ENCODE data around the gene GPR27. TPM values are rescaled to one million over a fixed set of nuclear protein-coding genes. Genes with fewer than 3 reads are reported as not detected.

The GPR27 gene
- 1 to 10 TPM; 2.2 to 3.6 (median 2.8) TPM for polyA plus RNA-seq (ENCODE audit: insufficient read depth in 1 of 5, insufficient read length in 5 of 5, low replicate concordance in 1 of 5)
- long read RNA-seq, donor 1, transcript GPR27-201 (1 exons, 2,447 nt), result major isoform, 5 of 5 reads
- long read RNA-seq, donor 1, partial matches to known transcripts, result 0 of 5 reads
- long read RNA-seq, donor 1, other reads (novel, unspliced or antisense), result 0 of 5 reads
- long read RNA-seq, donor 2, partial matches to known transcripts, result 0 of 3 reads
- long read RNA-seq, donor 2, other reads (novel, unspliced or antisense), result 0 of 3 reads
- long read RNA-seq, donor 3, partial matches to known transcripts, result 0 of 1 reads
- long read RNA-seq, donor 3, other reads (novel, unspliced or antisense), result 0 of 1 reads
- long read RNA-seq, donor 4, partial matches to known transcripts, result 0 of 1 reads
- long read RNA-seq, donor 4, other reads (novel, unspliced or antisense), result 0 of 1 reads
- long read RNA-seq, donor 5, partial matches to known transcripts, result 0 of 2 reads
- long read RNA-seq, donor 5, other reads (novel, unspliced or antisense), result 0 of 2 reads
- long read RNA-seq, donor 6, transcript GPR27-201 (1 exons, 2,447 nt), result major isoform, 8 of 8 reads
- long read RNA-seq, donor 6, partial matches to known transcripts, result 0 of 8 reads
- long read RNA-seq, donor 6, other reads (novel, unspliced or antisense), result 0 of 8 reads
- long read RNA-seq, donor 7, partial matches to known transcripts, result 0 of 3 reads
- long read RNA-seq, donor 7, other reads (novel, unspliced or antisense), result 0 of 3 reads
- long read RNA-seq, donor 8, partial matches to known transcripts, result 0 of 2 reads
- long read RNA-seq, donor 8, other reads (novel, unspliced or antisense), result 0 of 2 reads

- peak; percentile 38 to 65 for DNase-seq
Measured at GRCh38 chr3:71753701-71754609, at the start of gene GPR27. Gene GPR27 (plus strand): TSS chr3:71753855. CDS start chr3:71754050, 195 bp downstream.

GRCh38 chr3:71704915-71705314 lies 48.7 kb upstream of the GPR27 start:
- no peak for DNase-seq

- DNase-seq, result no peak
Measured at GRCh38 chr3:71705681-71706080, 48.0 kb upstream of the GPR27 start.

- DNase-seq, result no peak
Measured at GRCh38 chr3:71707595-71707994, 46.1 kb upstream of the GPR27 start.

GRCh38 chr3:71708476-71709105 lies 45.1 kb upstream of the GPR27 start:
- DNase-seq, result no peak

GRCh38 chr3:71709908-71710511 lies 43.6 kb upstream of the GPR27 start:
- DNase-seq, result no peak

- no peak for DNase-seq
Measured at GRCh38 chr3:71710906-71711494, 42.7 kb upstream of the GPR27 start.

GRCh38 chr3:71713041-71713440 lies 40.6 kb upstream of the GPR27 start:
- DNase-seq, result no peak

GRCh38 chr3:71714595-71714994 lies 39.1 kb upstream of the GPR27 start:
- no peak for DNase-seq

GRCh38 chr3:71718072-71718471 lies 35.6 kb upstream of the GPR27 start:
- DNase-seq, result no peak

GRCh38 chr3:71721002-71721401 lies 32.7 kb upstream of the GPR27 start:
- no peak for DNase-seq

GRCh38 chr3:71721651-71722157 lies 32.0 kb upstream of the GPR27 start:
- DNase-seq, result no peak

GRCh38 chr3:71722693-71723092 lies 31.0 kb upstream of the GPR27 start:
- no peak for DNase-seq

- no peak for DNase-seq
Measured at GRCh38 chr3:71723452-71724170, 30.0 kb upstream of the GPR27 start.

- DNase-seq, result no peak
Measured at GRCh38 chr3:71724171-71724453, 29.5 kb upstream of the GPR27 start.

GRCh38 chr3:71724584-71725270 lies 28.9 kb upstream of the GPR27 start:
- no peak for DNase-seq

- no peak for DNase-seq
Measured at GRCh38 chr3:71725271-71725991, 28.2 kb upstream of the GPR27 start, which contains the start of gene EIF4E3. Gene EIF4E3 (minus strand): TSS chr3:71725402. CDS start chr3:71725367, 35 bp downstream.

GRCh38 chr3:71726146-71726545 lies 27.5 kb upstream of the GPR27 start:
- no peak for DNase-seq
